ENCODE data around the gene HELB. TPM values are rescaled to one million over a fixed set of nuclear protein-coding genes. Genes with fewer than 3 reads are reported as not detected.

The HELB gene
- total RNA-seq, 1 experiment from 2014 or later: 4.1 TPM

DNA sequence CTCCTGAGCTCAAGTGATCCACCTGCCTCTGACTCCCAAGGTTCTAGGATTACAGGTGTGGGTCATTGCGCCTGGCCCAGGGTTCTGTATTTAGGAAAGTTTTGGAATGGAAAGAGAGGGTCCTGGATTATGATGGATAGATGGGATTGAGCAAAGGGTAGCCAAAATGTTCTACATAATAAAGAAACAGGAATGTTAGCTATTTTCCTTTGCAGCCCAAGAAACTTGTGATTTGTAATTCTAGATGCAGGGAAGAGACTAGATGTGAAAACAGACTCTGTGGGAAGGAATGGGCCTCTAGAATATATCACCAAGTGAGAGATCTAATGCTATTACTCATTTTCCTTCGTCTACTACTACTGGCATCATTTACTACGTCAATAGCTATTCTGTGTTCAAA, 29.6 kb upstream of the HELB start:
- ChIA-PET CTCF (no interaction called here), POLR2A (ENCODE audit: low non-redundant PET) (no interaction called here)
- Histone ChIP-seq H3K27me3 (replicated peaks; ENCODE audit: insufficient read depth, low read depth, low read length, poor library complexity) (no peaks in the 10 kb centered on the region), H3K27ac (ENCODE audit: low read depth, low read length, poor library complexity, severe bottlenecking) (no peak overlapping the region), H3K4me1 (ENCODE audit: insufficient read depth, low read length, poor library complexity, severe bottlenecking) (no peaks in the 10 kb centered on the region), H3K9me3 (ENCODE audit: low read depth, low read length, poor library complexity, severe bottlenecking) (no peaks in the 10 kb centered on the region), H3K36me3 (ENCODE audit: insufficient read depth, low read length, poor library complexity, severe bottlenecking) (no peaks in the 10 kb centered on the region), H3K4me3 (ENCODE audit: low read depth, low read length, poor library complexity, severe bottlenecking) (no peak overlapping the region)
- no peak for DNase-seq (ENCODE audit: low spot score)
- intact Hi-C loops (cut with micrococcal nuclease; ENCODE audit: unreplicated experiment): no loop called here
- TF ChIP-seq EZH2 (IDR thresholded peaks at IDR 0.05; ENCODE audit: borderline replicate concordance, low read depth, low read length, poor library complexity, severe bottlenecking) (no peak), CTCF (conservative IDR thresholded peaks at IDR 0.05; ENCODE audit: low read depth, low read length) (no peak)
- no TSS peak for BruUV-seq (replicated peaks)

- intact Hi-C loops (cut with micrococcal nuclease; ENCODE audit: unreplicated experiment): no loop called here
- CTCF ChIA-PET: no interaction called here
- H3K9me3 ChIP-seq (ENCODE audit: low read depth, low read length, poor library complexity, severe bottlenecking): no peaks in the 10 kb centered on the region
- no peaks in the 10 kb centered on the region for H3K27me3 ChIP-seq (replicated peaks; ENCODE audit: insufficient read depth, low read depth, low read length, poor library complexity)
- DNase-seq (ENCODE audit: low spot score): no peak
- TF ChIP-seq EZH2 (IDR thresholded peaks at IDR 0.05; ENCODE audit: borderline replicate concordance, low read depth, low read length, poor library complexity, severe bottlenecking): no peak
- TF ChIP-seq CTCF (conservative IDR thresholded peaks at IDR 0.05; ENCODE audit: low read depth, low read length): no peak
- no peak overlapping the region for H3K4me3 ChIP-seq (ENCODE audit: low read depth, low read length, poor library complexity, severe bottlenecking)
- POLR2A ChIA-PET (ENCODE audit: low non-redundant PET): no interaction called here
- H3K36me3 ChIP-seq (ENCODE audit: insufficient read depth, low read length, poor library complexity, severe bottlenecking): no peaks in the 10 kb centered on the region
- H3K27ac ChIP-seq (ENCODE audit: low read depth, low read length, poor library complexity, severe bottlenecking): no peak overlapping the region
- H3K4me1 ChIP-seq (ENCODE audit: insufficient read depth, low read length, poor library complexity, severe bottlenecking): no peaks in the 10 kb centered on the region
- BruUV-seq (replicated peaks): no TSS peak
Observed at GRCh38 chr12:66273147-66273546, 29.1 kb upstream of the HELB start.

DNA sequence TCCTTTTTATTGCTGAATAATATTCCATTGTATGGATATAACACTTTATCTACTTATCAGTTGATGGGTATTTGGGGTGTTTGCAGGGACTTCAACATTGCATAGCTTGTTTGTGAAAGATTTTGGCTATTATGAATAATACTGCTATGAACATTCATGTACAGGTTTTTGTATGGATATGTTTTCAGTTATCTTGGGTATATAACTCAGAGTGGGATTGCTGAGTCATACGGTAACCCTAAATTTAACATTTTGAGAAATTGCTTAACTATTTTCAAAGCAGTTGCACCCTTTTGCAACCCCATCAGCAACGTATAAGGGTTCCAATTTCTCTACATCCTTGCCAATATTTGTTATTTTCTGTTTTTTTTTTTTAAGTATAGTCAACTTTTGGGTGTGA, 27.3 kb upstream of the HELB start:
- Histone ChIP-seq H3K4me3 (ENCODE audit: low read depth, low read length, poor library complexity, severe bottlenecking) (no peak overlapping the region), H3K27ac (ENCODE audit: low read depth, low read length, poor library complexity, severe bottlenecking) (no peak overlapping the region), H3K27me3 (replicated peaks; ENCODE audit: insufficient read depth, low read depth, low read length, poor library complexity) (no peaks in the 10 kb centered on the region), H3K36me3 (ENCODE audit: insufficient read depth, low read length, poor library complexity, severe bottlenecking) (no peaks in the 10 kb centered on the region), H3K4me1 (ENCODE audit: insufficient read depth, low read length, poor library complexity, severe bottlenecking) (no peaks in the 10 kb centered on the region), H3K9me3 (ENCODE audit: low read depth, low read length, poor library complexity, severe bottlenecking) (no peaks in the 10 kb centered on the region)
- intact Hi-C loops (cut with micrococcal nuclease; ENCODE audit: unreplicated experiment): no loop called here
- BruUV-seq (replicated peaks): no TSS peak
- ChIA-PET CTCF (no interaction called here), POLR2A (ENCODE audit: low non-redundant PET) (no interaction called here)
- DNase-seq (ENCODE audit: low spot score): no peak
- no peak for TF ChIP-seq CTCF (conservative IDR thresholded peaks at IDR 0.05; ENCODE audit: low read depth, low read length)

Data from A673 (cell line).